Measurements from ENCODE around the gene SMCO2.

DNA sequence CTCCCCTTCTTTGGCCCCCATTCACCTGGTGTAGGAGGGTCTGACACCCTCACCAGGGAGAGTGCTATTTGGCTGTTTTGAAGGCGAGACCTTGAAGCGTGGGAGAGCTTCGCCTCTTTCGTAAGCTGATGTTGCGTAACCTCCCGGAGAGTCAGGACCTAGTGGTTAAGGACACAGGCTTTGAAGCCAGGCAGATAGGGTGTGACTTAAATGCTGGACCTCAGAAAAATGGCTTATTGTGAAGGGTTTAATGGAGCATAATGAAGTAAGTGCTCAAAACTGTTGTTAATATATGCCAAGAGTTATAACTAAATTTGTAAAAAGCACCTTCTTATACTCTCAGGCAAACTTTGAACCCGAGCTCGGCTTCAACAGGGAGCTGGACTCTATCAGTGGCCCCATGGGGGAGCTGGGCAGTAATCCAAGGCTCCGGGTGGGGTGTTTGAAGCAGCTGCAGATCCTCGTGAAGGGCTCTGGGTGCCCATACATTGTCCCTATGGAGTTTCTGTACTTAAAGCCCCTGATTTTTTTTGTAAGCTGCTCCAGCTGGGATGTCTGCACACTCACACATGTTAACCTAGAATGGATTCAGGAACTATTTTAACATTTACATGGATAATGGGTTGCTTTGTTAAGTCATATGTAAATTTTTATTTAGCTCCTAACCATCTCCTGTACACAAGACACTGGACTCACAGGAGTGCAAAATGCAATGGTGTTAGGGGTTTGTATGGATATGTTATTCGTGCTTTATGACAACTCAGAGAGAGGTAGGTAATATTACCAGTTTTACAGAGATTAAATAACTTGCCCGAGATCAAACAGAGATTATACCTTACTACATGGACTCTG is 103.5 kb downstream of the SMCO2 start:
- TF ChIP-seq POLR2AphosphoS5 (IDR thresholded peaks at IDR 0.05; ENCODE audit: low read depth, low read length): peak; percentile 39; the same call in 1 of the 2 replicates
- TF ChIP-seq ZNF276 (CRISPR knock-in tag; IDR thresholded peaks at IDR 0.05; ENCODE audit: low read depth): peak; percentile 91; the same call in 1 of the 2 replicates
- TF ChIP-seq ZFP36 (IDR thresholded peaks at IDR 0.05; ENCODE audit: borderline replicate concordance, low read depth, low read length, partially characterized antibody): no peak

Data from HepG2 (cell line).